CD8-positive, alpha-beta memory T cell (primary cell): ENCODE measurements around the gene PPP6R3. TPM values are rescaled to one million over a fixed set of nuclear protein-coding genes. Genes with fewer than 3 reads are reported as not detected.
A peak's percentile ranks its signal among the peaks of the same experiment; 100 is the strongest.

Experiments used
- CTCF ChIA-PET: fragments of 350-600 bp; sonication (Branson Sonifier 250); formaldehyde crosslinking; loops from one replicate; lab custom pipeline; 2021; ENCODE audit warnings: antibody characterized with exemption; lab: Charles Lee
- POLR2A ChIA-PET: fragments of 350-600 bp; sonication (Branson Sonifier 250); formaldehyde crosslinking; loops from one replicate; lab custom pipeline; 2021; ENCODE audit warnings: antibody characterized with exemption; lab: Charles Lee
- DNase-seq, 5 donors: peaks; one replicate each; pipeline versions ENCODE4 v3.0.0 to v3.0.0-alpha.2; 2020 to 2022; ENCODE audit warnings: mixed read lengths in 1 of 5
- H3K27ac ChIP-seq: one replicate; pipeline ENCODE4 v1.7.0; 2013; ENCODE audit warnings: low read depth, mild to moderate bottlenecking, low read length, moderate library complexity
- H3K27me3 ChIP-seq: 2 replicates; pipeline ENCODE4 v1.7.0; 2013; ENCODE audit warnings: low read length, mild to moderate bottlenecking; ENCODE audit not compliant: insufficient read depth, poor library complexity, severe bottlenecking
- H3K36me3 ChIP-seq: 2 replicates; pipeline ENCODE4 v1.7.0; 2013; ENCODE audit warnings: mild to moderate bottlenecking, low read length, moderate library complexity; ENCODE audit not compliant: insufficient read depth
- H3K4me1 ChIP-seq: 2 replicates; pipeline ENCODE4 v1.7.0; 2013; ENCODE audit warnings: mild to moderate bottlenecking, low read length, moderate library complexity; ENCODE audit not compliant: insufficient read depth
- H3K4me3 ChIP-seq: 2 replicates; pipeline ENCODE4 v1.7.0; 2013; ENCODE audit warnings: mild to moderate bottlenecking, low read length
- H3K9me3 ChIP-seq: 2 replicates; pipeline ENCODE4 v1.7.0; 2013; ENCODE audit warnings: mild to moderate bottlenecking, low read length
- H3K27ac Mint-ChIP-seq, 8 donors: one replicate each; pipeline ENCODE4 v1.8.0; 2020 to 2021; ENCODE audit warnings: mixed read lengths in 8 of 8, mild to moderate bottlenecking in 6 of 8, inconsistent platforms in 3 of 8, moderate library complexity in 3 of 8
- H3K27me3 Mint-ChIP-seq, 2 donors: one replicate each; pipeline ENCODE4 v1.8.0; 2020 to 2021; ENCODE audit warnings: mixed read lengths in 2 of 2, mild to moderate bottlenecking in 1 of 2, moderate library complexity in 1 of 2
- H3K36me3 Mint-ChIP-seq, 3 donors: one replicate each; pipeline ENCODE4 v1.8.0; 2020 to 2021; ENCODE audit warnings: mixed read lengths in 3 of 3, inconsistent platforms in 1 of 3, mild to moderate bottlenecking in 1 of 3
- H3K4me1 Mint-ChIP-seq, 3 donors: one replicate each; pipeline ENCODE4 v1.8.0; 2020 to 2021; ENCODE audit warnings: mixed read lengths in 3 of 3, inconsistent platforms in 1 of 3, mild to moderate bottlenecking in 1 of 3
- H3K4me3 Mint-ChIP-seq, 7 donors: one replicate each; pipeline ENCODE4 v1.8.0; 2020 to 2021; ENCODE audit warnings: mixed read lengths in 7 of 7, mild to moderate bottlenecking in 6 of 7, moderate library complexity in 4 of 7, inconsistent platforms in 2 of 7
- H3K9me3 Mint-ChIP-seq, 5 donors: one replicate each; pipeline ENCODE4 v1.8.0; 2020 to 2022; ENCODE audit warnings: mixed read lengths in 5 of 5, mild to moderate bottlenecking in 3 of 5, moderate library complexity in 2 of 5, inconsistent platforms in 1 of 5
- polyA plus RNA-seq: library from polyadenylated mRNA; unstranded; fragments of 300-500 nt; fragmentation: Illumina TruSeq; gene quantifications from one replicate; pipeline ENCODE4 v1.2.3, GENCODE V29; 2021
- total RNA-seq, 2 experiments: library from RNA; stranded (reverse); gene quantifications; one replicate each; pipeline ENCODE4 v1.2.3, GENCODE V29; 2021

Gene PPP6R3
- total and polyA plus RNA-seq, 3 experiments from 2014 or later, result 49.3 to 119 (median 118) TPM

- no peak overlapping the region for H3K4me3 ChIP-seq
- ChIA-PET CTCF (no interaction called here), POLR2A (no interaction called here)
- H3K27ac ChIP-seq, result no peak overlapping the region
- peaks cover 56% of the 10 kb centered on the region for H3K36me3 ChIP-seq
- H3K36me3 Mint-ChIP-seq, result peaks cover 23 to 92% (median 36%) of the 10 kb centered on the region in 3 donors
- no peak overlapping the region for H3K4me3 Mint-ChIP-seq
- no peaks in the 10 kb centered on the region for H3K4me1 ChIP-seq
- H3K4me1 Mint-ChIP-seq, result no peaks in the 10 kb centered on the region
- H3K9me3 Mint-ChIP-seq, result no peaks in the 10 kb centered on the region
- H3K27me3 Mint-ChIP-seq, result peaks cover 0 to 1% of the 10 kb centered on the region in 2 donors
- no peaks in the 10 kb centered on the region for H3K27me3 ChIP-seq
- DNase-seq, result no peak
- no peak overlapping the region for H3K27ac Mint-ChIP-seq
- no peaks in the 10 kb centered on the region for H3K9me3 ChIP-seq
Measured at GRCh38 chr11:68591719-68592118, 131.2 kb downstream of the PPP6R3 start.

GRCh38 chr11:68593441-68593840 lies 132.9 kb downstream of the PPP6R3 start:
- H3K4me3 Mint-ChIP-seq, result no peak overlapping the region
- no peaks in the 10 kb centered on the region for H3K4me1 Mint-ChIP-seq
- no peaks in the 10 kb centered on the region for H3K9me3 Mint-ChIP-seq
- Histone ChIP-seq H3K4me3 (no peak overlapping the region), H3K27me3 (no peaks in the 10 kb centered on the region), H3K27ac (no peak overlapping the region), H3K9me3 (no peaks in the 10 kb centered on the region), H3K36me3 (peaks cover 63% of the 10 kb centered on the region), H3K4me1 (no peaks in the 10 kb centered on the region)
- peaks cover 27 to 94% (median 48%) of the 10 kb centered on the region in 3 donors for H3K36me3 Mint-ChIP-seq
- POLR2A ChIA-PET, result no interaction called here
- H3K27ac Mint-ChIP-seq, result peak overlapping the region in 4 of 8 donors; percentile 5 to 83 (median 50)
- H3K27me3 Mint-ChIP-seq, result peaks cover 0 to 1% of the 10 kb centered on the region in 2 donors
- CTCF ChIA-PET, result no interaction called here
- no peak for DNase-seq

DNA sequence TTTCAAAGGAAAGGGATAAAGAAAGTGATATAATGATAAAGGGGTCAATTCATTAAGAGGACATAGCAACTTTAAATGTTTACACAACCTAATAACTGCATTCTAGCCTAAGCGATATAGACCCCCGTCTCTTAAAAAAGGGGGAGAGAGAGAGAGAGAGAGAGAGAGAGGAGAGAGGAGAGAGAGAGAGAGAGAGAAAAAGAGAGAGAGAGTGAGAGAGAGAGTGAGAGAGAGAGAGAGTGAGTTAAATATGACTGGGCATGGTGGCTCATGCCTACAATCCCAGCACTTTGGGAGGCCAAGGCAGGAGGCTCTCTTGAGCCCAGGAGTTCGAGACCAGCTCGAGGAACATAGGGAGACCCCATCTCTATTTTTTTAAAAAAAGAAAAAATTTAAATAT lies 133.6 kb downstream of the PPP6R3 start:
- H3K36me3 Mint-ChIP-seq, result peaks cover 27 to 95% (median 55%) of the 10 kb centered on the region in 3 donors
- no peaks in the 10 kb centered on the region for H3K4me1 Mint-ChIP-seq
- Histone ChIP-seq H3K27ac (no peak overlapping the region), H3K4me1 (no peaks in the 10 kb centered on the region), H3K4me3 (no peak overlapping the region), H3K9me3 (no peaks in the 10 kb centered on the region), H3K36me3 (peaks cover 70% of the 10 kb centered on the region), H3K27me3 (no peaks in the 10 kb centered on the region)
- ChIA-PET CTCF (no interaction called here), POLR2A (no interaction called here)
- H3K27me3 Mint-ChIP-seq, result peaks cover 0 to 1% of the 10 kb centered on the region in 2 donors
- H3K4me3 Mint-ChIP-seq, result no peak overlapping the region
- H3K27ac Mint-ChIP-seq, result peak overlapping the region in 3 of 8 donors; percentile 32 to 83 (median 41)
- no peaks in the 10 kb centered on the region for H3K9me3 Mint-ChIP-seq
- DNase-seq, result no peak

- Histone ChIP-seq H3K4me1 (no peaks in the 10 kb centered on the region), H3K36me3 (peaks cover 70% of the 10 kb centered on the region), H3K27me3 (no peaks in the 10 kb centered on the region), H3K4me3 (no peak overlapping the region), H3K27ac (no peak overlapping the region), H3K9me3 (no peaks in the 10 kb centered on the region)
- Mint-ChIP-seq H3K4me1 (peaks cover 0 to 1% (median 0%) of the 10 kb centered on the region in 3 donors), H3K36me3 (peaks cover 30 to 92% (median 55%) of the 10 kb centered on the region in 3 donors), H3K4me3 (no peak overlapping the region), H3K27ac (peak overlapping the region in 2 of 8 donors; percentile 2 to 19), H3K9me3 (no peaks in the 10 kb centered on the region), H3K27me3 (peaks cover 0 to 1% of the 10 kb centered on the region in 2 donors)
- DNase-seq, result no peak
- CTCF ChIA-PET, result interaction anchor here (0.6 to 1.3 kb wide), 2 partner anchors 12 to 15 kb away, joined by 3 read pairs; no protein-coding TSS in a partner anchor
- POLR2A ChIA-PET, result no interaction called here
Measured at GRCh38 chr11:68596231-68596630, 135.7 kb downstream of the PPP6R3 start.

DNA sequence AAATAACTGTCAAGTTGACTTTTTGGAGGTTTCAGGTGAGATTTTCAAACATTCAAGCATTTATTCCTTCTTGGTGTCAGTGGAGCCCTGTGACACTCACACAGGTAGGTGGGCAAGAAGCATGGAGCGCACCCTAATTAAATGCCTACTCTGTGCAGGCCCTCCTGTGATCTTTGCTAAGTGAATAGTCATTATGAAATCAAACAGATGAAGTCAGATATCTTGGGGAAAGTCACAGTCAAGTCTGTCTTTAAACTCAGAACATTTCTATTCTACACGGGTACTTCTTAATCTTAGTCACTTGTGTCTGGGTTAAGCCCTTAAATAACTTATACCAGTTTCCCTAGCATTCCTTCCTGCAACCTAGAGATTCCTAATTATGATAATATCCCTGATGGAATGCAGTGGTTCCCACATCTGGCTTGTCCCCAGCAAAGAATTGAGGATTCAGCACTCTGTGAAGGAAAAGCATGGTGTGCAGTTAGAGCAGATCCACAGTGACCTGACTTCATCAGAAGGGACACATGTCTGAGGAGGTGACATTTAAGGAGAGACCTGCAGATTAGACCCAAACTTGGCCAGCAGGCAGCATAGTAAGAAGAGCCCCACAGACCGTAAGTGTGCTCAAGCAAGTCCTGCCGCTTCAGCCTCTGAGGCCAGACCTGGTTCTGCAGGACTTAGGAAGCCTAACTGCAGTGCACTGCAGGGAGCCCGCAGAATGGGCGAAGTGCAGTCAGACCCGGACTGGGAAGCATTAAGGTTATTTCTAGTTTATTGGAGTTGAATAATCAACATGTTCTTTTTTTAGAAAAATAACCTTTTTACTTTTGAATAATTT lies 138.5 kb downstream of the PPP6R3 start:
- POLR2A ChIA-PET, result no interaction called here
- Histone ChIP-seq H3K4me1 (no peaks in the 10 kb centered on the region), H3K9me3 (no peaks in the 10 kb centered on the region), H3K27ac (no peak overlapping the region), H3K27me3 (no peaks in the 10 kb centered on the region), H3K36me3 (peaks cover 82% of the 10 kb centered on the region), H3K4me3 (no peak overlapping the region)
- H3K27ac Mint-ChIP-seq, result peak overlapping the region in 1 of 8 donors; percentile 30
- H3K36me3 Mint-ChIP-seq, result peaks cover 37 to 92% (median 58%) of the 10 kb centered on the region in 3 donors
- H3K4me3 Mint-ChIP-seq, result no peak overlapping the region
- H3K9me3 Mint-ChIP-seq, result no peaks in the 10 kb centered on the region
- DNase-seq, result no peak
- no peaks in the 10 kb centered on the region for H3K27me3 Mint-ChIP-seq
- peaks cover 0 to 1% (median 0%) of the 10 kb centered on the region in 3 donors for H3K4me1 Mint-ChIP-seq
- CTCF ChIA-PET, result no interaction called here

DNA sequence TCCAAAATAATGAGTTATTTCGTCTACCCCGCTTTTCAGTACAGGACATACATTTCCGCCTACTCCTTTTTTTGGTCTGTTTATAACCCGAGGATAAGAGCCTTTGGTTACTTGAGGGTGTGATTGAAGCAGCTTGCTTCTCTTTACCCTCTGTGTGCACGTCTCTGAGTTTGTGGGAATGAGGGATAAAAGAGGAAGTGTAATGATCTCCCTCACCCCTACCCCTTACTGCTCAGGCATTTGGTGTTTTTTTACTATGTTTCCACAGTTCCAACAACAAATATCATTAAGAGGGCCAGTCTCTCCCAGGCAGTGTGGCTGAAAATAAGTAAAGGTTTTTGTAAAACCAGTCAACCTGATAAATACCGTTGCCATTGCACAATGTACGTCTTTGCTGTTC lies 140.6 kb downstream of the PPP6R3 start:
- Mint-ChIP-seq H3K9me3 (no peaks in the 10 kb centered on the region), H3K4me3 (no peak overlapping the region), H3K4me1 (peaks cover 0 to 1% (median 0%) of the 10 kb centered on the region in 3 donors), H3K27ac (peak overlapping the region in 1 of 8 donors; percentile 55), H3K36me3 (peaks cover 43 to 96% (median 59%) of the 10 kb centered on the region in 3 donors), H3K27me3 (no peaks in the 10 kb centered on the region)
- no peaks in the 10 kb centered on the region for H3K9me3 ChIP-seq
- no peaks in the 10 kb centered on the region for H3K27me3 ChIP-seq
- CTCF ChIA-PET, result no interaction called here
- POLR2A ChIA-PET, result no interaction called here
- H3K36me3 ChIP-seq, result peaks cover 97% of the 10 kb centered on the region
- no peak overlapping the region for H3K4me3 ChIP-seq
- H3K4me1 ChIP-seq, result no peaks in the 10 kb centered on the region
- H3K27ac ChIP-seq, result no peak overlapping the region
- DNase-seq, result no peak

DNA sequence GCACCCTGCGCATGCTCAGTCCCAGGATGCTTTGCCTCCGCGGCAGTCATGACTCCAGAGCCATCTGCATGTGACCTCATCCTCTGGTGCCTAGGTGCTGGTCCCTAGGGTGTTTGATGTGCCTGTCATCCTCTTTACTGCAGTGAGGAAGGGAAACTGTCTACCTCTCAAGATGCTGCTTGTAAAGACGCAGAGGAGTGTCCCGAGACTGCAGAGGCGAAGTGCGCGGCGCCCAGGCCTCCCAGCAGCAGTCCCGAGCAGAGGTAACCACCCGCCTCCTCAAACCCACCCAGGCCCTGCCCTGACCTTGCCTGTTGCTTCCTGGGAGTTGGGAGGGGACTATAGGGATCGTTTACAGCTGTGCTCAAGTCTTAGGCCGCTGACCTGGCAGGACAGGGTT lies 149.2 kb downstream of the PPP6R3 start:
- H3K27ac Mint-ChIP-seq, result peak overlapping the region in 2 of 8 donors; percentile 63 to 82

DNA sequence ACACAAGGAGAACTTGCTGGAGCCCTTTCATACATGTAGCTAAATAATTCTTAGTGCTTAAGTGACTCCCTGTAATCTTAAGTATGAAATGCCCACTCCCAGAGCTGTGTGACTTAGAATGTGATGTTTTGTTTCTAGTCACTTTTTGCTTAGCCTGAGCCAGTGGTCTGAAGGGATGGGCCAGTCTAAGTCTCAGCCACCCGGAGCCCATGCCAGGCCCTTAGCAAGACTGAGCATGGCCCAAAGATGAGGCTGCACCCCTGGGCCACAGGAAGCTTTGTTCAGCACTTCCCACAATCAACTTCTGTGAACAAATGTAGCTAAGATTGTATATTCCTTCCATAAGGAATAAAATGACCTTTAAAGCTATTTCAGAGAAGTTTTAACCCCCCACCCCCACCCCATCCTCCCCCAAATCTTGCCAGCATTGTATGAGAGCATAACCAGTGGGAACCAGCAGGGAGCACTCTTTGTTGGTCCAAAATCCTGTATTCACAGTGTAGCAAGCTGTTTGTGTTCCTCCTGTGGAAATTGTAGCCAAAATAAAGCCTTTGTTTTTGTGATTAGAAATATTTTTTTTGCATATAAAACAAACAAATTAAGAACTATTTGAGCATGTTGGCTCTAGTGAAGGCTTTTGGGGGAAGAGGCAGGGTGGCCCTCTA lies 150.0 kb downstream of the PPP6R3 start:
- no peak for DNase-seq
- Mint-ChIP-seq H3K4me1 (no peaks in the 10 kb centered on the region), H3K27me3 (no peaks in the 10 kb centered on the region), H3K27ac (peak overlapping the region in 2 of 8 donors; percentile 15 to 40), H3K4me3 (no peak overlapping the region), H3K9me3 (no peaks in the 10 kb centered on the region), H3K36me3 (peaks cover 18 to 99% (median 41%) of the 10 kb centered on the region in 3 donors)
- no peak overlapping the region for H3K4me3 ChIP-seq
- H3K36me3 ChIP-seq, result peaks cover 87% of the 10 kb centered on the region
- H3K4me1 ChIP-seq, result no peaks in the 10 kb centered on the region
- H3K9me3 ChIP-seq, result no peaks in the 10 kb centered on the region
- POLR2A ChIA-PET, result no interaction called here
- no peaks in the 10 kb centered on the region for H3K27me3 ChIP-seq
- CTCF ChIA-PET, result no interaction called here
- H3K27ac ChIP-seq, result no peak overlapping the region

More for the DNA sequence above, 149.2 kb downstream of the PPP6R3 start:
- no peaks in the 10 kb centered on the region for H3K27me3 ChIP-seq
- H3K4me3 ChIP-seq, result no peak overlapping the region
- H3K36me3 Mint-ChIP-seq, result peaks cover 18 to 99% (median 42%) of the 10 kb centered on the region in 3 donors
- POLR2A ChIA-PET, result no interaction called here
- H3K27me3 Mint-ChIP-seq, result no peaks in the 10 kb centered on the region
- DNase-seq, result no peak
- CTCF ChIA-PET, result no interaction called here
- H3K4me3 Mint-ChIP-seq, result no peak overlapping the region
- no peaks in the 10 kb centered on the region for H3K9me3 ChIP-seq
- no peaks in the 10 kb centered on the region for H3K4me1 ChIP-seq
- no peak overlapping the region for H3K27ac ChIP-seq
- peaks cover 92% of the 10 kb centered on the region for H3K36me3 ChIP-seq
- H3K9me3 Mint-ChIP-seq, result no peaks in the 10 kb centered on the region
- no peaks in the 10 kb centered on the region for H3K4me1 Mint-ChIP-seq
